Osteocyte (in vitro differentiated cells): Measurements from ENCODE around the gene ROR1. TPM values are rescaled to one million over a fixed set of nuclear protein-coding genes. Genes with fewer than 3 reads are reported as not detected.

ENCODE experiments used
- DNase-seq: peaks from one replicate; pipeline ENCODE4 v3.0.0; 2021; ENCODE audit warnings: mixed read lengths; ENCODE audit not compliant: unreplicated experiment; ENCODE audit errors: extremely low spot score
- H3K27ac Mint-ChIP-seq: one replicate; pipeline ENCODE4 v1.8.0; 2021; ENCODE audit warnings: mild to moderate bottlenecking, mixed read lengths; ENCODE audit not compliant: unreplicated experiment
- H3K27me3 Mint-ChIP-seq: one replicate; pipeline ENCODE4 v1.8.0; 2021; ENCODE audit warnings: mixed read lengths; ENCODE audit not compliant: unreplicated experiment
- H3K36me3 Mint-ChIP-seq: one replicate; pipeline ENCODE4 v1.8.0; 2021; ENCODE audit warnings: mixed read lengths; ENCODE audit not compliant: unreplicated experiment
- H3K4me1 Mint-ChIP-seq: one replicate; pipeline ENCODE4 v1.8.0; 2021; ENCODE audit warnings: mixed read lengths; ENCODE audit not compliant: unreplicated experiment
- H3K4me3 Mint-ChIP-seq: one replicate; pipeline ENCODE4 v1.8.0; 2021; ENCODE audit warnings: mild to moderate bottlenecking, moderate library complexity, mixed read lengths; ENCODE audit not compliant: unreplicated experiment
- H3K9me3 Mint-ChIP-seq: one replicate; pipeline ENCODE4 v1.8.0; 2021; ENCODE audit warnings: mixed read lengths; ENCODE audit not compliant: unreplicated experiment
- CTCF ChIP-seq: fragments of 200-600 bp; sonication (generic); IDR thresholded peaks from 2 replicates; pipeline ENCODE4 v1.5.0; 2021; ENCODE audit warnings: antibody characterized with exemption, mild to moderate bottlenecking, moderate library complexity
- total RNA-seq: library from RNA; stranded (reverse); gene quantifications from 2 replicates; pipeline ENCODE4 v1.2.1, GENCODE V29; 2021

Gene ROR1
- total RNA-seq, 1 donor from 2014 or later: 20.6 TPM

- Mint-ChIP-seq H3K36me3 (no peaks in the 10 kb centered on the region), H3K27me3 (no peaks in the 10 kb centered on the region), H3K9me3 (no peaks in the 10 kb centered on the region), H3K27ac (no peak overlapping the region), H3K4me3 (no peak overlapping the region), H3K4me1 (peaks cover 31% of the 10 kb centered on the region)
- no peak for DNase-seq
- TF ChIP-seq CTCF: no peak
Measured at GRCh38 chr1:63835128-63835527, 61.3 kb downstream of the ROR1 start.

- Mint-ChIP-seq H3K27ac (no peak overlapping the region), H3K4me3 (no peak overlapping the region), H3K9me3 (no peaks in the 10 kb centered on the region), H3K36me3 (no peaks in the 10 kb centered on the region), H3K27me3 (no peaks in the 10 kb centered on the region), H3K4me1 (peaks cover 31% of the 10 kb centered on the region)
- no peak for DNase-seq
- TF ChIP-seq CTCF: no peak
Measured at GRCh38 chr1:63836374-63836773, 62.6 kb downstream of the ROR1 start.

- DNase-seq: no peak
- H3K27me3 Mint-ChIP-seq: no peaks in the 10 kb centered on the region
- no peaks in the 10 kb centered on the region for H3K9me3 Mint-ChIP-seq
- H3K27ac Mint-ChIP-seq: no peak overlapping the region
- H3K36me3 Mint-ChIP-seq: no peaks in the 10 kb centered on the region
- no peak for TF ChIP-seq CTCF
- H3K4me1 Mint-ChIP-seq: peaks cover 29% of the 10 kb centered on the region
- H3K4me3 Mint-ChIP-seq: no peak overlapping the region
Measured at GRCh38 chr1:63836830-63837229, 63.0 kb downstream of the ROR1 start.

GRCh38 chr1:63843010-63843409 is 69.2 kb downstream of the ROR1 start:
- Mint-ChIP-seq H3K9me3 (no peaks in the 10 kb centered on the region), H3K27me3 (no peaks in the 10 kb centered on the region), H3K4me1 (peaks cover 9% of the 10 kb centered on the region), H3K27ac (no peak overlapping the region), H3K4me3 (no peak overlapping the region), H3K36me3 (no peaks in the 10 kb centered on the region)
- DNase-seq: no peak
- TF ChIP-seq CTCF: no peak

- no peak overlapping the region for H3K27ac Mint-ChIP-seq
- peaks cover 12% of the 10 kb centered on the region for H3K4me1 Mint-ChIP-seq
- H3K27me3 Mint-ChIP-seq: no peaks in the 10 kb centered on the region
- no peak for TF ChIP-seq CTCF
- H3K36me3 Mint-ChIP-seq: no peaks in the 10 kb centered on the region
- no peak for DNase-seq
- H3K9me3 Mint-ChIP-seq: no peaks in the 10 kb centered on the region
- no peak overlapping the region for H3K4me3 Mint-ChIP-seq
Measured at GRCh38 chr1:63843884-63844283, 70.1 kb downstream of the ROR1 start.
